ENCODE measurements around the gene RNF225.

DNA sequence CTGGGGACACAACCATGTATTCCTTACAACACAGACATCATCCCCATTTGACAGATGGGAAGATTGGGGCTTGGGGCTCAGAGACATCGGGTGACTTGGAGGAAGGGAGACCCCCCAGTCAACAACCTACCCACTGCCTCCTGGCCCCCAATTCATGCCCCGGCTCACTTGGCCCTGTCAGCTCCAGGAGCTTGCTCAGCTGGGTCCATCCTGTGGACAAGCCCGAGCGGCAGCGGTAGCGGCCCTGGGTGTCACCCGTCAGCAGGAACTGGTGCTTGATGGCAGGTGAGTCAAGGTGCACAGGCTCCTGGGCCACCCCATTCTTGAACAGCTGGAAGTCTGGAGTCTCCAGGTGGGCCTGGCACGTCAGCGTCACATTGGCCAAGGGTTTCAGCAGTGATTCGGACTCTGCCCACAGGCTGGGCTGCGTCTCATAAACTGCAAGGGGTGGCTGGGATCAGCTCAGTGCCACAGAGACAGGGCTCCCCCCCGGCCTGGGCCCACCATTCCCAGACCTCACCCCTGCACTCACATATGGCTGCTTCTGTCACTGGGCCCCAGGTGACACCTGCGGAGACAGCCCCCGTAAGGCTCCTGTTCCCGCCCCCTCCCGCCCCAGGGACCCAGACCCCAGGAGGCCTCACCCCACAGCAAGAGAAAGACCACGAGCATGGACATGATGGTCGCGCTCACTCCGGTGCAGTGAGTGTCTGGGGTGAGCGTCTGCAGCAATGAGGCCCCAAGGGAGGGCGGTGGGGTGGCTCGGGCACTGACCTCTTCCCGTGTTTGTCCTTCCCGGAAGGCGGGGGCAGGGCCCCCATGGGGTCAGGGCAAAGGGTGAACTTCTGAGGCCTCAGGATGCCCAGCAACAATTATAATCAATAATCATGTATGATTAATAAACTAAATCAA is 42.4 kb upstream of the RNF225 start, which contains the start of gene A1BG:
- TF ChIP-seq, protein P1, sequence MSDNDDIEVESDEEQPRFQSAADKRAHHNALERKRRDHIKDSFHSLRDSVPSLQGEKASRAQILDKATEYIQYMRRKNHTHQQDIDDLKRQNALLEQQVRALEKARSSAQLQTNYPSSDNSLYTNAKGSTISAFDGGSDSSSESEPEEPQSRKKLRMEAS (IDR thresholded peaks at IDR 0.05) = no peak
- TF ChIP-seq EP300 (IDR thresholded peaks at IDR 0.05; ENCODE audit: borderline replicate concordance) (no peak), YY1 (IDR thresholded peaks at IDR 0.05; ENCODE audit: low read depth) (no peak), CEBPB (IDR thresholded peaks at IDR 0.05) (no peak), FOXM1 (IDR thresholded peaks at IDR 0.05; ENCODE audit: borderline replicate concordance, low read depth) (no peak), TCF12 (IDR thresholded peaks at IDR 0.05; ENCODE audit: low read depth) (no peak), TAF1 (IDR thresholded peaks at IDR 0.05; ENCODE audit: low read depth) (no peak), ZBTB7A (IDR thresholded peaks at IDR 0.05; ENCODE audit: low read depth) (no peak)
- TF ChIP-seq, protein P2, sequence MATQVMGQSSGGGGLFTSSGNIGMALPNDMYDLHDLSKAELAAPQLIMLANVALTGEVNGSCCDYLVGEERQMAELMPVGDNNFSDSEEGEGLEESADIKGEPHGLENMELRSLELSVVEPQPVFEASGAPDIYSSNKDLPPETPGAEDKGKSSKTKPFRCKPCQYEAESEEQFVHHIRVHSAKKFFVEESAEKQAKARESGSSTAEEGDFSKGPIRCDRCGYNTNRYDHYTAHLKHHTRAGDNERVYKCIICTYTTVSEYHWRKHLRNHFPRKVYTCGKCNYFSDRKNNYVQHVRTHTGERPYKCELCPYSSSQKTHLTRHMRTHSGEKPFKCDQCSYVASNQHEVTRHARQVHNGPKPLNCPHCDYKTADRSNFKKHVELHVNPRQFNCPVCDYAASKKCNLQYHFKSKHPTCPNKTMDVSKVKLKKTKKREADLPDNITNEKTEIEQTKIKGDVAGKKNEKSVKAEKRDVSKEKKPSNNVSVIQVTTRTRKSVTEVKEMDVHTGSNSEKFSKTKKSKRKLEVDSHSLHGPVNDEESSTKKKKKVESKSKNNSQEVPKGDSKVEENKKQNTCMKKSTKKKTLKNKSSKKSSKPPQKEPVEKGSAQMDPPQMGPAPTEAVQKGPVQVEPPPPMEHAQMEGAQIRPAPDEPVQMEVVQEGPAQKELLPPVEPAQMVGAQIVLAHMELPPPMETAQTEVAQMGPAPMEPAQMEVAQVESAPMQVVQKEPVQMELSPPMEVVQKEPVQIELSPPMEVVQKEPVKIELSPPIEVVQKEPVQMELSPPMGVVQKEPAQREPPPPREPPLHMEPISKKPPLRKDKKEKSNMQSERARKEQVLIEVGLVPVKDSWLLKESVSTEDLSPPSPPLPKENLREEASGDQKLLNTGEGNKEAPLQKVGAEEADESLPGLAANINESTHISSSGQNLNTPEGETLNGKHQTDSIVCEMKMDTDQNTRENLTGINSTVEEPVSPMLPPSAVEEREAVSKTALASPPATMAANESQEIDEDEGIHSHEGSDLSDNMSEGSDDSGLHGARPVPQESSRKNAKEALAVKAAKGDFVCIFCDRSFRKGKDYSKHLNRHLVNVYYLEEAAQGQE (IDR thresholded peaks at IDR 0.05; ENCODE audit: low read depth) = no peak

Data from Ishikawa (cell line).